GM18951 (cell line): ENCODE data around the gene TMEM167A.

Experiments used
- POLR2A ChIP-seq: IDR thresholded peaks from 4 replicates; pipeline ENCODE4 v1.6.1; 2011; ENCODE audit warnings: mild to moderate bottlenecking; ENCODE audit not compliant: insufficient read length, insufficient read depth; ENCODE audit errors: extremely low read depth
- in situ Hi-C: fragments of 300-500 bp; cut with MboI; formaldehyde crosslinking; loops from one replicate; pipeline ENCODE4 v1.12.0; 2022; ENCODE audit warnings: low sequenced_read_pairs, mixed read lengths, inconsistent platforms; ENCODE audit not compliant: unreplicated experiment

The TMEM167A gene

GRCh38 chr5:83003791-83004190 lies 73.4 kb downstream of the TMEM167A start:
- in situ Hi-C loops: no loop called here
- TF ChIP-seq POLR2A: no peak
